AG09309 (cell line): ENCODE measurements around the gene CFAP97D1.
A peak's percentile ranks its signal among the peaks of the same experiment; 100 is the strongest.

ENCODE experiments used
- DNase-seq: peaks from one replicate; pipeline ENCODE4 v3.0.0-alpha.2; 2010; ENCODE audit warnings: low read depth
- H3K4me3 ChIP-seq: 2 replicates; pipeline ENCODE4 v1.5.1; 2011; ENCODE audit warnings: mild to moderate bottlenecking, low read depth, low read length, moderate library complexity; ENCODE audit not compliant: control insufficient read depth
- CTCF ChIP-seq: IDR thresholded peaks from 2 replicates; pipeline ENCODE4 v1.5.1; 2011; ENCODE audit warnings: mild to moderate bottlenecking, low read depth, low read length, inconsistent platforms; ENCODE audit not compliant: insufficient read depth, control insufficient read depth; ENCODE audit errors: missing control alignments

The CFAP97D1 gene

GRCh38 chr17:43827596-43827995, 47.4 kb downstream of the CFAP97D1 start:
- no peak for TF ChIP-seq CTCF
- no peak for DNase-seq
- no peak overlapping the region for H3K4me3 ChIP-seq

GRCh38 chr17:43829738-43830137, 49.5 kb downstream of the CFAP97D1 start:
- no peak for TF ChIP-seq CTCF
- H3K4me3 ChIP-seq: no peak overlapping the region
- DNase-seq: no peak

GRCh38 chr17:43830510-43831140, 50.4 kb downstream of the CFAP97D1 start:
- no peak for DNase-seq
- TF ChIP-seq CTCF: no peak
- H3K4me3 ChIP-seq: no peak overlapping the region

- DNase-seq: no peak
- H3K4me3 ChIP-seq: no peak overlapping the region
- no peak for TF ChIP-seq CTCF
Observed at GRCh38 chr17:43831633-43832032, 51.4 kb downstream of the CFAP97D1 start.

- peak overlapping the region; percentile 58 for H3K4me3 ChIP-seq
- TF ChIP-seq CTCF: no peak
- DNase-seq: no peak
Observed at GRCh38 chr17:43832168-43832975, 52.1 kb downstream of the CFAP97D1 start.

- TF ChIP-seq CTCF: no peak
- no peak for DNase-seq
- peak within 1 kb of the TSS; percentile 58 for H3K4me3 ChIP-seq
Observed at GRCh38 chr17:43832976-43833829, 53.0 kb downstream of the CFAP97D1 start, which contains the start of gene MPP3. MPP3 (minus strand) TSS chr17:43833146; CDS start chr17:43831906, 1,240 bp downstream.
